ENCODE measurements around the gene MFGE8.
"Not testable (repeated sequence)": the region's sequence is repeated elsewhere in the genome, so short reads cannot be mapped to it uniquely, and the experiment has no call there.

The MFGE8 gene

DNA sequence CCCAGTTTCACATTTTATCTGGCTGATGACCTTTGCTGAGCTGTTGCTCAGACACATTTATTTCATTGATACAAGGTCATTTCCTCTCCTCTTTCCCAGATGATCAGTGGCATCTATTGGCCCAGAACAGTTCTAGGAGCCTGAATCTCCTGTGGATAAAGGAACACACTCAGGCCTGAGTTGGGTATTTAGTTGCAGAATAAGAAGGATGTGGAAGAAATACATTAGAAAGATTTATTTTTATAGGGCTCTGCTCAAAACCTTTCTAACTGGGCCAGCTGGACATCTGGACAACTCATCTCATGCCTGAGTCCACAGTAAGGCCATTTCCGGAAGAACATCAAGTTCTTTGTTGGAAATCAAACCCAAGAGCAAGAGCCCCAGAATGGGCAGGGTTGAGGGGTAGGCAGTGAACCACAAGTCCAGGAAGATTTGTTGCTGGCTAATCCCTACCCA lies 19.7 kb upstream of the MFGE8 start:
- no peaks in the 10 kb centered on the region for H3K27me3 ChIP-seq (ENCODE audit: insufficient read depth, low read depth, severe bottlenecking)
- TF ChIP-seq, protein P1, sequence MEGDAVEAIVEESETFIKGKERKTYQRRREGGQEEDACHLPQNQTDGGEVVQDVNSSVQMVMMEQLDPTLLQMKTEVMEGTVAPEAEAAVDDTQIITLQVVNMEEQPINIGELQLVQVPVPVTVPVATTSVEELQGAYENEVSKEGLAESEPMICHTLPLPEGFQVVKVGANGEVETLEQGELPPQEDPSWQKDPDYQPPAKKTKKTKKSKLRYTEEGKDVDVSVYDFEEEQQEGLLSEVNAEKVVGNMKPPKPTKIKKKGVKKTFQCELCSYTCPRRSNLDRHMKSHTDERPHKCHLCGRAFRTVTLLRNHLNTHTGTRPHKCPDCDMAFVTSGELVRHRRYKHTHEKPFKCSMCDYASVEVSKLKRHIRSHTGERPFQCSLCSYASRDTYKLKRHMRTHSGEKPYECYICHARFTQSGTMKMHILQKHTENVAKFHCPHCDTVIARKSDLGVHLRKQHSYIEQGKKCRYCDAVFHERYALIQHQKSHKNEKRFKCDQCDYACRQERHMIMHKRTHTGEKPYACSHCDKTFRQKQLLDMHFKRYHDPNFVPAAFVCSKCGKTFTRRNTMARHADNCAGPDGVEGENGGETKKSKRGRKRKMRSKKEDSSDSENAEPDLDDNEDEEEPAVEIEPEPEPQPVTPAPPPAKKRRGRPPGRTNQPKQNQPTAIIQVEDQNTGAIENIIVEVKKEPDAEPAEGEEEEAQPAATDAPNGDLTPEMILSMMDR (IDR thresholded peaks at IDR 0.05; ENCODE audit: low read depth, low read length), result no peak

DNA sequence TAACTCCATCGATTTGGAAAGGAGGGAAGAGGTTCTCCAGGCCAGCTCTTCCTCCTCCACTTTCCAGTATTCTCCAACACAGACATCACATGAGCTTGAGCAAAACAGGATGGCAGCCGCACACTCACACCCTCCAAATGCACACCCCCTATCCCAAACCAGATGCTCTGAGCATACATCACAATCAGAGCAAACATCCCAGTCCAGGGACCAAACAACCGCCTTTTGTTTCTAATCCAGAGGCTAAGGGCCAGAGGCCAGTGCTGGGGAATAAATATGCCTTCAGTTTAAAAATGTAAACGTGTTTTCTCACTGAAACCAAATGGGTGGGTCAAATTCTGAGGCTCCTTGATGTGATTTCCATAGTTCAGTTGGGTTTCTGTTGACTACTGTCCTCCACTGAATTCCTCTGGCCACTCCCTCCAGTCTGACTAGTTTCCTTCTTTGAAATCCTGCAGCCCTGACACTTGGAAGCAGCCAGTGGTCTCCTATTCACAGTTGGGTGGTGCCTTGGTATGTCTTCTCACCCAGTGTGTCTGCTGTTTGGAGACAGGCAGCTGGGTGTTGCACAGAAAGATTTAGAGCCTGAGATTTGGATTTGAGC lies 19.2 kb upstream of the MFGE8 start:
- H3K9me3 ChIP-seq (ENCODE audit: severe bottlenecking), result no peaks in the 10 kb centered on the region
- TF ChIP-seq, protein P1 (IDR thresholded peaks at IDR 0.05; ENCODE audit: low read depth, low read length), result no peak
- H3K36me3 ChIP-seq, result no peaks in the 10 kb centered on the region
- H3K27me3 ChIP-seq (ENCODE audit: insufficient read depth, low read depth, severe bottlenecking), result no peaks in the 10 kb centered on the region
- H3K27ac ChIP-seq, result no peak overlapping the region
- no peak overlapping the region for H3K4me3 ChIP-seq (ENCODE audit: low read depth, low read length)
- no peak for DNase-seq

More for the DNA sequence above, 19.7 kb upstream of the MFGE8 start:
- Histone ChIP-seq H3K4me3 (ENCODE audit: low read depth, low read length) (no peak overlapping the region), H3K36me3 (no peaks in the 10 kb centered on the region), H3K9me3 (ENCODE audit: severe bottlenecking) (no peaks in the 10 kb centered on the region), H3K27ac (no peak overlapping the region)
- no peak for DNase-seq

DNA sequence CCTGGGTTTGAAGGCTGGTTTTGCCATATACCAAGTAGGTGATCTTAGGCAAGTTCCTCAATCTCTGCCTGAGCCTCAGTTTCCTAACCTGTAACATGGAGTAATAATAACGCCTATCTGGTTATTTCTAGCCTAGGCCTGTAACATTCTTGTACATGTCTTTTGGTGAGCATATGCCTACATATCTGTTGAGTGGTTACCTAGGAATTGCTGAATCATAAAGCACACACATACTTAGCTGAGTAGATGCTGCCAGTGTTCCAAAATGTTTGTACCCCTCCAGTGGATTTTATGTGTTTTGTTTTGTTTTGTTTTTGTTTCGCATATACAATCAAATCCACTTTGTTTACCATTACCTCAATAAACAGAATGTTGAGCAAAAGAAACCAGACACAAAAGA lies 17.4 kb upstream of the MFGE8 start:
- Histone ChIP-seq H3K27me3 (ENCODE audit: insufficient read depth, low read depth, severe bottlenecking) (no peaks in the 10 kb centered on the region), H3K36me3 (no peaks in the 10 kb centered on the region), H3K27ac (no peak overlapping the region), H3K4me3 (ENCODE audit: low read depth, low read length) (no peak overlapping the region), H3K9me3 (ENCODE audit: severe bottlenecking) (no peaks in the 10 kb centered on the region)
- DNase-seq, result no peak
- TF ChIP-seq, protein P1 (IDR thresholded peaks at IDR 0.05; ENCODE audit: low read depth, low read length), result no peak

DNA sequence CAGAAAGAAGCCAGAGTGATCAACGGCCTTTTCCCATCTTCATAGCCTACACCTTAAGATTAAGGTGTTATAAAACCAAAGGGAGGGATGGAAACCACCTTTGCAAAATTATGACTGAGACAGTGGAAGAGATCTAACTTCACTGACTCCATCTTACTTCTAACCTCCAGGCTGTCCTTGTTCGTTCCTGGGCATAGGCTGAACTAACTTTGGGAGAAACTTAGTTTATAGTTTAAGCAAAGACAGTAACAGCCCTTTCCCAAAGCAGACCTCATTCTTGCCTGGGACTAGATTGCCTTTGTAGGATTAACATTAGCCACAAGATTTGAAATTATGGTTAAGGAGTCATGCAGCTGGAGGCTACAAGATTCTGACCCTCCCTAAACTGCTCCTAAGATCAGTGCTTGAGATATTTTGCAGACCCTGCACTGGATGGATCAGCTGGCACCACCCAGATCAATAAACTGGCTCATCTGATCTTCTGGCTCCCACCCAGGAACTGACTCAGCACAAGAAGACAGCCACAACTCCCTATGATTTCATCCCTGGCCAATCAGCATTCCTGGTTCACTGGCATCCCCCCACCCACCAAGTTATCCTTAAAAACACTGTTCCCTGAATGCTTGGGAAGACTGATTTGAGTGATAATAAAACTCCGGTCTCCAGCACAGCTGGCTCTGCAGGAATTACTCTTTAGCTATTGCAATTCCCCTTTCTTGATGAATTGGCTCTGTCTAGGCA lies 16.3 kb upstream of the MFGE8 start:
- H3K36me3 ChIP-seq; H3K27ac ChIP-seq; H3K4me3 ChIP-seq (ENCODE audit: low read depth, low read length); H3K27me3 ChIP-seq (ENCODE audit: insufficient read depth, low read depth, severe bottlenecking); H3K9me3 ChIP-seq (ENCODE audit: severe bottlenecking); DNase-seq: not testable (repeated sequence)

DNA sequence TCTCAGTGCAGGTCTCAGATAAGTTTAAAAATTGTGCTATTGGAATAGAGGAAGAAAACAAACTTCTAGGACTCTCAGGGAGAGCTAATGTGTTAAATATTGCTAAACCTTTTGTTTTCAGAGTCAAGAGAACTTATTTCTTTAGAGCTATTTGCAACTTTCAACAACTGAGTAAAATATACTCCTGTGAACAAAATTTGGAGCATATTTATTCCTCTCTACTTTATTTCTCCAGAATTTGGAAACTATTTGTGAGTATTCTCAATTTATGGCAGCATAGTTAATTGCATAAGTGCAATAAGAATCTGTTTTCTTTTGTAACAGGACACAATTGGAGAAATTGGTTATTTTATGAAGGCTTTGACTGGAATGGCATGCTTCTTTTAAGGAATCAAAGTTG lies 15.0 kb upstream of the MFGE8 start:
- H3K4me3 ChIP-seq (ENCODE audit: low read depth, low read length); DNase-seq; H3K36me3 ChIP-seq; H3K27ac ChIP-seq; H3K27me3 ChIP-seq (ENCODE audit: insufficient read depth, low read depth, severe bottlenecking); H3K9me3 ChIP-seq (ENCODE audit: severe bottlenecking): not testable (repeated sequence)

DNA sequence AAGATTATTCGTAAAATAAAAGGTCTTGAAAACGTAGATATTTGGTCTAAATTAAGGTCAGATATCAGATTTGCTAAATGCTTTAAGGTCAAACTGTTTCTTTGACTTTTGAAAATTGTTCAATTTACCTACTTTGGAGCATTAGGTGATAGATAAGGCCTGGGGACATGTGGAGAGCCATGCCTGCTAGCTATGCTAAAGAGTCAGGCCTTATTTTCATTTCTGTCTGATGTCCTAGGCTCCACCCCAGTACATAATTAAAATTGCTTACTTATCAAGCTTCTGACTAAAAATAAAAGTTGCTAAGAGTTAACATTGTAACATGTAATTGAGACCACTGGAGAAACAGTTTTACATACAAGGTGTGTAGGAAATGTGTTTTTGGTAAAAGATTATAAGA lies 12.5 kb upstream of the MFGE8 start:
- H3K36me3 ChIP-seq; H3K4me3 ChIP-seq (ENCODE audit: low read depth, low read length); H3K27me3 ChIP-seq (ENCODE audit: insufficient read depth, low read depth, severe bottlenecking); H3K27ac ChIP-seq; DNase-seq; H3K9me3 ChIP-seq (ENCODE audit: severe bottlenecking): not testable (repeated sequence)

DNA sequence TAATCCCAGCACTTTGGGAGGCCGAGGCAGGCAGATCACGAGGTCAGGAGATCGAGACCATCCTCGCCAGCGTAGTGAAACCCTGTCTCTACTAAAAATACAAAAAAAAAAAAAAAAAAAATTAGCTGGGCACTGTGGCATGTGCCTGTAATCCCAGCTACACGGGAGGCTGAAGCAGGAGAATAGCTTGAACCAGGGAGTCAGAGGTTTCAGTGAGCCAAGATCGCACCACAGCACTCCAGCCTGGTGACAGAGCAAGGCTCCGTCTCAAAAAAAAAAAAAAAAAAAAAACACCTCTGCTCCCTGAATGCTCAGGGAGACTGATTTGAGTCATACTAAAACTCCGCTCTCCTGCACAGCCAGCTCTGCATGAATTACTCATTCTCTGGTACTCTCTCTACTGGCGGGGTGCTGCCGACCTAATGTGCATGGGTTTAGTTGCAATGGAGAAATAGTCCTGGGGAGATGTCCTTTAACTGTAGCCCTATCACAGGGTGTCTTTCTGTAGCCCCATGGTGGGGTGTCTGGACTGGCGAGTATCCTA lies 7.8 kb upstream of the MFGE8 start:
- not testable (repeated sequence) for H3K27me3 ChIP-seq (ENCODE audit: insufficient read depth, low read depth, severe bottlenecking); H3K27ac ChIP-seq; H3K4me3 ChIP-seq (ENCODE audit: low read depth, low read length); DNase-seq; H3K9me3 ChIP-seq (ENCODE audit: severe bottlenecking); H3K36me3 ChIP-seq

Measured in WERI-Rb-1 (cell line).